ENCODE measurements around the gene PTPRB. TPM values are rescaled to one million over a fixed set of nuclear protein-coding genes. Genes with fewer than 3 reads are reported as not detected.

The PTPRB gene
- total and polyA plus RNA-seq, 2 of the 8 experiments (the other 6 are each of a cell fraction or from before 2014, with no cell fraction given), result 0.36 to 0.58 TPM

DNA sequence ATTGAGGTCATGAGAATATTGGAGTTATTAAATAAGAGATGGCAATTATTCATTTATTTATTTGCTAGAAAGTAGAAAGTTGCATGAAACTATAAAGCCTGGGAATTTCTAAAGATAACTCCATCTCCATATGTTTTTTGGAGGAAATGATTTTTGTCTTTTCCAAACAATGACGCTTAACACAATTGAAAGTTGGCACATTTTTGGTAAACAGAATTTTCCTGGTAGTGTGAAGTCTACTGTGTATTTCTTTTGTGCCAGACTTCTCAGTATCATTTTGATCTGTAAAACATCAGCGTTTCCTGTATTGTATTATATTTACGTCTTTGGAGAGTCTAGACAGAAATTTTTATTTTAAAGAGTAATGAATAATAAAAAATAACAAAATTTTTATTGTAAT is 33.7 kb upstream of the PTPRB start (continued):
- TF ChIP-seq, protein P1, sequence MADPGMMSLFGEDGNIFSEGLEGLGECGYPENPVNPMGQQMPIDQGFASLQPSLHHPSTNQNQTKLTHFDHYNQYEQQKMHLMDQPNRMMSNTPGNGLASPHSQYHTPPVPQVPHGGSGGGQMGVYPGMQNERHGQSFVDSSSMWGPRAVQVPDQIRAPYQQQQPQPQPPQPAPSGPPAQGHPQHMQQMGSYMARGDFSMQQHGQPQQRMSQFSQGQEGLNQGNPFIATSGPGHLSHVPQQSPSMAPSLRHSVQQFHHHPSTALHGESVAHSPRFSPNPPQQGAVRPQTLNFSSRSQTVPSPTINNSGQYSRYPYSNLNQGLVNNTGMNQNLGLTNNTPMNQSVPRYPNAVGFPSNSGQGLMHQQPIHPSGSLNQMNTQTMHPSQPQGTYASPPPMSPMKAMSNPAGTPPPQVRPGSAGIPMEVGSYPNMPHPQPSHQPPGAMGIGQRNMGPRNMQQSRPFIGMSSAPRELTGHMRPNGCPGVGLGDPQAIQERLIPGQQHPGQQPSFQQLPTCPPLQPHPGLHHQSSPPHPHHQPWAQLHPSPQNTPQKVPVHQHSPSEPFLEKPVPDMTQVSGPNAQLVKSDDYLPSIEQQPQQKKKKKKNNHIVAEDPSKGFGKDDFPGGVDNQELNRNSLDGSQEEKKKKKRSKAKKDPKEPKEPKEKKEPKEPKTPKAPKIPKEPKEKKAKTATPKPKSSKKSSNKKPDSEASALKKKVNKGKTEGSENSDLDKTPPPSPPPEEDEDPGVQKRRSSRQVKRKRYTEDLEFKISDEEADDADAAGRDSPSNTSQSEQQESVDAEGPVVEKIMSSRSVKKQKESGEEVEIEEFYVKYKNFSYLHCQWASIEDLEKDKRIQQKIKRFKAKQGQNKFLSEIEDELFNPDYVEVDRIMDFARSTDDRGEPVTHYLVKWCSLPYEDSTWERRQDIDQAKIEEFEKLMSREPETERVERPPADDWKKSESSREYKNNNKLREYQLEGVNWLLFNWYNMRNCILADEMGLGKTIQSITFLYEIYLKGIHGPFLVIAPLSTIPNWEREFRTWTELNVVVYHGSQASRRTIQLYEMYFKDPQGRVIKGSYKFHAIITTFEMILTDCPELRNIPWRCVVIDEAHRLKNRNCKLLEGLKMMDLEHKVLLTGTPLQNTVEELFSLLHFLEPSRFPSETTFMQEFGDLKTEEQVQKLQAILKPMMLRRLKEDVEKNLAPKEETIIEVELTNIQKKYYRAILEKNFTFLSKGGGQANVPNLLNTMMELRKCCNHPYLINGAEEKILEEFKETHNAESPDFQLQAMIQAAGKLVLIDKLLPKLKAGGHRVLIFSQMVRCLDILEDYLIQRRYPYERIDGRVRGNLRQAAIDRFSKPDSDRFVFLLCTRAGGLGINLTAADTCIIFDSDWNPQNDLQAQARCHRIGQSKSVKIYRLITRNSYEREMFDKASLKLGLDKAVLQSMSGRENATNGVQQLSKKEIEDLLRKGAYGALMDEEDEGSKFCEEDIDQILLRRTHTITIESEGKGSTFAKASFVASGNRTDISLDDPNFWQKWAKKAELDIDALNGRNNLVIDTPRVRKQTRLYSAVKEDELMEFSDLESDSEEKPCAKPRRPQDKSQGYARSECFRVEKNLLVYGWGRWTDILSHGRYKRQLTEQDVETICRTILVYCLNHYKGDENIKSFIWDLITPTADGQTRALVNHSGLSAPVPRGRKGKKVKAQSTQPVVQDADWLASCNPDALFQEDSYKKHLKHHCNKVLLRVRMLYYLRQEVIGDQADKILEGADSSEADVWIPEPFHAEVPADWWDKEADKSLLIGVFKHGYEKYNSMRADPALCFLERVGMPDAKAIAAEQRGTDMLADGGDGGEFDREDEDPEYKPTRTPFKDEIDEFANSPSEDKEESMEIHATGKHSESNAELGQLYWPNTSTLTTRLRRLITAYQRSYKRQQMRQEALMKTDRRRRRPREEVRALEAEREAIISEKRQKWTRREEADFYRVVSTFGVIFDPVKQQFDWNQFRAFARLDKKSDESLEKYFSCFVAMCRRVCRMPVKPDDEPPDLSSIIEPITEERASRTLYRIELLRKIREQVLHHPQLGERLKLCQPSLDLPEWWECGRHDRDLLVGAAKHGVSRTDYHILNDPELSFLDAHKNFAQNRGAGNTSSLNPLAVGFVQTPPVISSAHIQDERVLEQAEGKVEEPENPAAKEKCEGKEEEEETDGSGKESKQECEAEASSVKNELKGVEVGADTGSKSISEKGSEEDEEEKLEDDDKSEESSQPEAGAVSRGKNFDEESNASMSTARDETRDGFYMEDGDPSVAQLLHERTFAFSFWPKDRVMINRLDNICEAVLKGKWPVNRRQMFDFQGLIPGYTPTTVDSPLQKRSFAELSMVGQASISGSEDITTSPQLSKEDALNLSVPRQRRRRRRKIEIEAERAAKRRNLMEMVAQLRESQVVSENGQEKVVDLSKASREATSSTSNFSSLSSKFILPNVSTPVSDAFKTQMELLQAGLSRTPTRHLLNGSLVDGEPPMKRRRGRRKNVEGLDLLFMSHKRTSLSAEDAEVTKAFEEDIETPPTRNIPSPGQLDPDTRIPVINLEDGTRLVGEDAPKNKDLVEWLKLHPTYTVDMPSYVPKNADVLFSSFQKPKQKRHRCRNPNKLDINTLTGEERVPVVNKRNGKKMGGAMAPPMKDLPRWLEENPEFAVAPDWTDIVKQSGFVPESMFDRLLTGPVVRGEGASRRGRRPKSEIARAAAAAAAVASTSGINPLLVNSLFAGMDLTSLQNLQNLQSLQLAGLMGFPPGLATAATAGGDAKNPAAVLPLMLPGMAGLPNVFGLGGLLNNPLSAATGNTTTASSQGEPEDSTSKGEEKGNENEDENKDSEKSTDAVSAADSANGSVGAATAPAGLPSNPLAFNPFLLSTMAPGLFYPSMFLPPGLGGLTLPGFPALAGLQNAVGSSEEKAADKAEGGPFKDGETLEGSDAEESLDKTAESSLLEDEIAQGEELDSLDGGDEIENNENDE (IDR thresholded peaks at IDR 0.05; ENCODE audit: insufficient replicate concordance, low read length), result no peak

All from H1 (cell line).